ENCODE results near the gene ANKLE2. TPM values are rescaled to one million over a fixed set of nuclear protein-coding genes. Genes with fewer than 3 reads are reported as not detected.

ANKLE2 gene
- total RNA-seq, 4 donors from 2014 or later, result 33.1 to 61.5 (median 49.9) TPM

- Histone ChIP-seq H3K4me1 (peaks cover 0 to 42% (median 0%) of the 10 kb centered on the region in 3 donors), H3K9me3 (no peaks in the 10 kb centered on the region), H3K27me3 (no peaks in the 10 kb centered on the region), H3K4me3 (no peak overlapping the region), H3K27ac (no peak overlapping the region), H3K36me3 (peaks cover 0 to 67% of the 10 kb centered on the region in 2 donors)
- TF ChIP-seq POLR2A (IDR thresholded peaks at IDR 0.05) (no peak), POLR2AphosphoS5 (IDR thresholded peaks at IDR 0.05) (no peak), EP300 (IDR thresholded peaks at IDR 0.05) (no peak)
- TF ChIP-seq, protein P1, sequence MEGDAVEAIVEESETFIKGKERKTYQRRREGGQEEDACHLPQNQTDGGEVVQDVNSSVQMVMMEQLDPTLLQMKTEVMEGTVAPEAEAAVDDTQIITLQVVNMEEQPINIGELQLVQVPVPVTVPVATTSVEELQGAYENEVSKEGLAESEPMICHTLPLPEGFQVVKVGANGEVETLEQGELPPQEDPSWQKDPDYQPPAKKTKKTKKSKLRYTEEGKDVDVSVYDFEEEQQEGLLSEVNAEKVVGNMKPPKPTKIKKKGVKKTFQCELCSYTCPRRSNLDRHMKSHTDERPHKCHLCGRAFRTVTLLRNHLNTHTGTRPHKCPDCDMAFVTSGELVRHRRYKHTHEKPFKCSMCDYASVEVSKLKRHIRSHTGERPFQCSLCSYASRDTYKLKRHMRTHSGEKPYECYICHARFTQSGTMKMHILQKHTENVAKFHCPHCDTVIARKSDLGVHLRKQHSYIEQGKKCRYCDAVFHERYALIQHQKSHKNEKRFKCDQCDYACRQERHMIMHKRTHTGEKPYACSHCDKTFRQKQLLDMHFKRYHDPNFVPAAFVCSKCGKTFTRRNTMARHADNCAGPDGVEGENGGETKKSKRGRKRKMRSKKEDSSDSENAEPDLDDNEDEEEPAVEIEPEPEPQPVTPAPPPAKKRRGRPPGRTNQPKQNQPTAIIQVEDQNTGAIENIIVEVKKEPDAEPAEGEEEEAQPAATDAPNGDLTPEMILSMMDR (IDR thresholded peaks at IDR 0.05), result no peak
- WGBS, 2 donors (ENCODE audit: low coverage in 1 of 2), result 80 to 95% methylated on average over 1 to 5 of the region's 15 CpGs
- no peak for ATAC-seq
Measured at GRCh38 chr12:132771126-132771838, 9.7 kb upstream of the ANKLE2 start.

- no peaks in the 10 kb centered on the region for H3K9me3 ChIP-seq
- no peak overlapping the region for H3K4me3 ChIP-seq
- H3K27ac ChIP-seq, result peak overlapping the region in 1 of 4 donors; percentile 23
- peaks cover 0 to 20% of the 10 kb centered on the region in 2 donors for H3K36me3 ChIP-seq
- TF ChIP-seq POLR2AphosphoS5 (IDR thresholded peaks at IDR 0.05) (no peak), POLR2A (IDR thresholded peaks at IDR 0.05) (no peak), EP300 (IDR thresholded peaks at IDR 0.05) (no peak)
- TF ChIP-seq, protein P1 (IDR thresholded peaks at IDR 0.05), result no peak
- H3K27me3 ChIP-seq, result no peaks in the 10 kb centered on the region
- H3K4me1 ChIP-seq, result peaks cover 0 to 27% (median 2%) of the 10 kb centered on the region in 3 donors
- 35 to 68% methylated on average over 10 of the region's 27 CpGs for WGBS, 2 donors (ENCODE audit: low coverage in 1 of 2)
- ATAC-seq, result no peak
Measured at GRCh38 chr12:132766380-132767085, 4.9 kb upstream of the ANKLE2 start.

GRCh38 chr12:132765361-132765760, 3.7 kb upstream of the ANKLE2 start:
- H3K36me3 ChIP-seq, result peaks cover 0 to 10% of the 10 kb centered on the region in 2 donors
- no peak for ATAC-seq
- WGBS, 2 donors (ENCODE audit: low coverage in 1 of 2), result 80% methylated on average over 1 of the region's 11 CpGs
- TF ChIP-seq, protein P1 (IDR thresholded peaks at IDR 0.05), result no peak
- no peak for TF ChIP-seq EP300 (IDR thresholded peaks at IDR 0.05)
- TF ChIP-seq POLR2A (IDR thresholded peaks at IDR 0.05), result no peak
- no peak for TF ChIP-seq POLR2AphosphoS5 (IDR thresholded peaks at IDR 0.05)
- H3K9me3 ChIP-seq, result no peaks in the 10 kb centered on the region
- H3K4me3 ChIP-seq, result no peak overlapping the region
- no peak overlapping the region for H3K27ac ChIP-seq
- no peaks in the 10 kb centered on the region for H3K27me3 ChIP-seq
- peaks cover 0 to 35% (median 6%) of the 10 kb centered on the region in 3 donors for H3K4me1 ChIP-seq

GRCh38 chr12:132764231-132764630, 2.6 kb upstream of the ANKLE2 start:
- Histone ChIP-seq H3K4me3 (no peak overlapping the region), H3K36me3 (no peaks in the 10 kb centered on the region), H3K27me3 (no peaks in the 10 kb centered on the region), H3K27ac (no peak overlapping the region), H3K4me1 (peaks cover 0 to 45% (median 14%) of the 10 kb centered on the region in 3 donors), H3K9me3 (no peaks in the 10 kb centered on the region)
- no peak for ATAC-seq
- WGBS, 2 donors (ENCODE audit: low coverage in 1 of 2), result 93 to 100% methylated on average over 1 to 3 of the region's 20 CpGs
- TF ChIP-seq POLR2AphosphoS5 (IDR thresholded peaks at IDR 0.05), result no peak
- TF ChIP-seq POLR2A (IDR thresholded peaks at IDR 0.05), result no peak
- TF ChIP-seq EP300 (IDR thresholded peaks at IDR 0.05), result no peak
- TF ChIP-seq, protein P1 (IDR thresholded peaks at IDR 0.05), result no peak
